PC-3 (cell line): ENCODE data around the gene ETFB. TPM values are rescaled to one million over a fixed set of nuclear protein-coding genes. Genes with fewer than 3 reads are reported as not detected.
A peak's percentile ranks its signal among the peaks of the same experiment; 100 is the strongest.

ENCODE experiments used
- ATAC-seq: fragments of 200-7000 bp; cut with Tn5 transposase; 2 replicates; pipeline ENCODE4 v1.9.1; 2020; ENCODE audit warnings: mild to moderate bottlenecking, moderate library complexity
- BruUV-seq: library from RNA; stranded (reverse); fragments of 400-500 nt; replicated peaks from 2 replicates; lab custom pipeline; 2021; lab: Mats Ljungman, UMichigan
- CTCF ChIA-PET: fragments of 300-600 bp; sonication (Branson Sonifier 250); formaldehyde crosslinking; loops from one replicate; lab custom pipeline; 2022; ENCODE audit warnings: antibody characterized with exemption; lab: Charles Lee
- POLR2A ChIA-PET: fragments of 300-600 bp; sonication (Branson Sonifier 250); formaldehyde crosslinking; loops from one replicate; lab custom pipeline; 2022; ENCODE audit warnings: antibody characterized with exemption; ENCODE audit not compliant: unreplicated experiment; lab: Charles Lee
- DNase-seq: peaks from one replicate; pipeline ENCODE4 v3.0.0-alpha.2; 2015
- H2AFZ ChIP-seq: fragments of 300-600 bp; sonication (generic); 2 replicates; pipeline ENCODE4 v1.6.0; 2016; ENCODE audit warnings: antibody characterized with exemption, low read length
- H3F3A ChIP-seq: fragments of 300-600 bp; sonication (generic); one replicate; pipeline ENCODE4 v1.6.0; 2017; ENCODE audit warnings: antibody characterized with exemption, low read length, control low read depth, mild to moderate bottlenecking; ENCODE audit not compliant: unreplicated experiment
- H3K27ac ChIP-seq: fragments of 300-600 bp; sonication (generic); 2 replicates; pipeline ENCODE4 v1.5.1; 2016; ENCODE audit warnings: mild to moderate bottlenecking, low read length
- H3K27me3 ChIP-seq: fragments of 300-600 bp; sonication (generic); 2 replicates; pipeline ENCODE4 v1.6.1; 2016; ENCODE audit warnings: low read length, mixed read lengths
- H3K36me3 ChIP-seq: fragments of 300-600 bp; sonication (generic); 2 replicates; pipeline ENCODE4 v1.6.1; 2016; ENCODE audit warnings: low read depth, mixed run types, low read length, mixed read lengths
- H3K4me1 ChIP-seq: fragments of 300-600 bp; sonication (generic); 2 replicates; pipeline ENCODE4 v1.5.1; 2016; ENCODE audit warnings: low read length; ENCODE audit not compliant: insufficient read depth
- H3K4me2 ChIP-seq: fragments of 300-600 bp; sonication (generic); 2 replicates; pipeline ENCODE4 v1.6.0; 2016; ENCODE audit warnings: low read length
- H3K4me3 ChIP-seq: fragments of 300-600 bp; sonication (generic); 2 replicates; pipeline ENCODE4 v1.5.1; 2016; ENCODE audit warnings: mild to moderate bottlenecking, low read length, mixed read lengths
- H3K79me2 ChIP-seq: fragments of 300-600 bp; sonication (generic); 2 replicates; pipeline ENCODE4 v1.6.1; 2017; ENCODE audit warnings: low read length, mixed read lengths
- H3K9ac ChIP-seq: fragments of 300-600 bp; sonication (generic); 2 replicates; pipeline ENCODE4 v1.6.0; 2016; ENCODE audit warnings: mild to moderate bottlenecking, low read length
- H3K9me2 ChIP-seq: fragments of 300-600 bp; sonication (generic); replicated peaks from 2 replicates; pipeline ENCODE4 v1.6.1; 2016; ENCODE audit warnings: mixed run types, low read length, mixed read lengths
- H3K9me3 ChIP-seq: fragments of 300-600 bp; sonication (generic); 2 replicates; pipeline ENCODE4 v1.6.1; 2016; ENCODE audit warnings: low read length, mixed read lengths
- H4K20me1 ChIP-seq: fragments of 300-600 bp; sonication (generic); 2 replicates; pipeline ENCODE4 v1.6.1; 2016; ENCODE audit warnings: low read length, mixed read lengths
- EZH2 ChIP-seq: fragments of 300-600 bp; sonication (generic); IDR thresholded peaks from one replicate; pipeline ENCODE4 v1.6.1; 2017; ENCODE audit warnings: antibody characterized with exemption, mild to moderate bottlenecking, low read length; ENCODE audit not compliant: unreplicated experiment
- EZH2phosphoT487 ChIP-seq: fragments of 300-600 bp; sonication (generic); IDR thresholded peaks from 2 replicates; pipeline ENCODE4 v1.6.1; 2018; ENCODE audit warnings: mild to moderate bottlenecking, antibody characterized with exemption, low read length, borderline replicate concordance
- intact Hi-C: fragments of 100-400 bp; cut with micrococcal nuclease; formaldehyde crosslinking; loops from 2 replicates; pipeline ENCODE4 v1.9.0; 2023
- total RNA-seq: library from RNA; depleted of rRNA; stranded (reverse); fragments of >200 nt; gene quantifications from 2 replicates; pipeline ENCODE4 v1.2.3, GENCODE V29; 2014
- TF ChIP-seq, protein P1 (sequence below): fragments of 300-600 bp; sonication (generic); conservative IDR thresholded peaks from 2 replicates; pipeline ENCODE4 v1.5.1; 2017; ENCODE audit warnings: antibody characterized with exemption, low read depth, mild to moderate bottlenecking, low read length

ETFB gene
- total RNA-seq, 1 experiment from 2014 or later: 249 TPM

DNA sequence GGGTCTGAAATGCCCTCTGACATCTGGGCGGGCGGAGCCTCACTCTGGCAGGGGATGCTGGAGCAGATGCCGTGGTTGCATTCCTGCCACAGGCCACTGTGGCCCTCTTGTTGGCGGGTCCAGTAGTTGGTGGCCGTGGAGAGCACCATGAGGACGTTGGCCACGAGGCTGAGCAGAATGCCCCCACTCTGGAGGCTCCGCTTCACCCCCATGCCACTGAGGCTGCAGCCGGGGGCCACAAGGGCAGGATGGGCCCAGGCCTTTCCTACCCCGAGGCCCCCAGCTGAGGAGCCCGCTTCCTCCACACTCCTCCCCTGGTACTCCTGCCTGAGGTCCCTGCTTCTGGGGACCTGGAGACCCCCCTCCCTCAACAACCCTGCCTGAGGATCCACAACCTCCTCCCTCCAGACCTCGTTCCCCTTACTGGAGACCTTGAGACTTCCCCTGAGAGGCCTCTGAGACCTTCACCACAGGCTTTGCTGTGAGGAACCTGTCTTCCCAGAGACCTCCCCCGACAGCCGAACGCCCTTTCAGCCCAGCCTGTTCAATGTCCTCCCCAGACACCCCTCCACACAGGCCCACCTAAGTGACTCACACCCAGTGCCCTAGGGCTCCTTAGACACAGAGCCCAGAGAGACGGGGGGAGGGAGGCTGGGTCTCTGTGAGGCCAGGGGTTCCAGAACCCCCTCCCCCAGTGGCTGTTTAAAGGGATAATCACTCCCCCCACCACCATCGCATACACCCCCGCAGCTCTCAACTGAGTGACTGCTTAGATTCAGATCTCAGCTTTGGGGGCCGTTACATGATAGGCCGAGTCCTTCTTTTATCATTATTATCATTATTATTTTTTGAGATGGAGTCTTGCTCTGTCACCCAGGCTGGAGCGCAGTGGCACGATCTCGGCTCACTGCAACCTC is 2.4 kb upstream of the ETFB start, which contains the start of gene CLDND2:
TSS of gene CLDND2 (minus strand) at position 638 of the 917 bp plus-strand sequence. CDS start at position 212, 426 bp downstream.
- POLR2A ChIA-PET: interaction anchor here (0.6 to 1.5 kb wide), 2 partner anchors 29 to 194 kb away, joined by 3 to 26 read pairs; no protein-coding TSS in a partner anchor
- CTCF ChIA-PET: no interaction called here
- Histone ChIP-seq H3K4me3 (peak within 1 kb of the TSS; percentile 87), H3K27me3 (no peaks in the 10 kb centered on the region), H3K4me2 (peak within 1 kb of the TSS; percentile 95), H3K36me3 (no peaks in the 10 kb centered on the region), H3K9ac (peak within 1 kb of the TSS; percentile 77), H3K9me3 (no peaks in the 10 kb centered on the region), H3K27ac (peak within 1 kb of the TSS; percentile 18), H3K4me1 (peaks cover 29% of the 10 kb centered on the region), H4K20me1 (no peaks in the 10 kb centered on the region), H3K9me2 (no peaks in the 10 kb centered on the region), H3K79me2 (peaks cover 21% of the 10 kb centered on the region), H3F3A (peaks cover 4% of the 10 kb centered on the region), H2AFZ (peak within 1 kb of the TSS; percentile 95)
- intact Hi-C loops: no loop called here
- no TSS peak for BruUV-seq
- ATAC-seq: no peak
- no peak for DNase-seq
- no peak for TF ChIP-seq EZH2
- no peak for TF ChIP-seq EZH2phosphoT487
- TF ChIP-seq, protein P1, sequence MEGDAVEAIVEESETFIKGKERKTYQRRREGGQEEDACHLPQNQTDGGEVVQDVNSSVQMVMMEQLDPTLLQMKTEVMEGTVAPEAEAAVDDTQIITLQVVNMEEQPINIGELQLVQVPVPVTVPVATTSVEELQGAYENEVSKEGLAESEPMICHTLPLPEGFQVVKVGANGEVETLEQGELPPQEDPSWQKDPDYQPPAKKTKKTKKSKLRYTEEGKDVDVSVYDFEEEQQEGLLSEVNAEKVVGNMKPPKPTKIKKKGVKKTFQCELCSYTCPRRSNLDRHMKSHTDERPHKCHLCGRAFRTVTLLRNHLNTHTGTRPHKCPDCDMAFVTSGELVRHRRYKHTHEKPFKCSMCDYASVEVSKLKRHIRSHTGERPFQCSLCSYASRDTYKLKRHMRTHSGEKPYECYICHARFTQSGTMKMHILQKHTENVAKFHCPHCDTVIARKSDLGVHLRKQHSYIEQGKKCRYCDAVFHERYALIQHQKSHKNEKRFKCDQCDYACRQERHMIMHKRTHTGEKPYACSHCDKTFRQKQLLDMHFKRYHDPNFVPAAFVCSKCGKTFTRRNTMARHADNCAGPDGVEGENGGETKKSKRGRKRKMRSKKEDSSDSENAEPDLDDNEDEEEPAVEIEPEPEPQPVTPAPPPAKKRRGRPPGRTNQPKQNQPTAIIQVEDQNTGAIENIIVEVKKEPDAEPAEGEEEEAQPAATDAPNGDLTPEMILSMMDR: no peak

DNA sequence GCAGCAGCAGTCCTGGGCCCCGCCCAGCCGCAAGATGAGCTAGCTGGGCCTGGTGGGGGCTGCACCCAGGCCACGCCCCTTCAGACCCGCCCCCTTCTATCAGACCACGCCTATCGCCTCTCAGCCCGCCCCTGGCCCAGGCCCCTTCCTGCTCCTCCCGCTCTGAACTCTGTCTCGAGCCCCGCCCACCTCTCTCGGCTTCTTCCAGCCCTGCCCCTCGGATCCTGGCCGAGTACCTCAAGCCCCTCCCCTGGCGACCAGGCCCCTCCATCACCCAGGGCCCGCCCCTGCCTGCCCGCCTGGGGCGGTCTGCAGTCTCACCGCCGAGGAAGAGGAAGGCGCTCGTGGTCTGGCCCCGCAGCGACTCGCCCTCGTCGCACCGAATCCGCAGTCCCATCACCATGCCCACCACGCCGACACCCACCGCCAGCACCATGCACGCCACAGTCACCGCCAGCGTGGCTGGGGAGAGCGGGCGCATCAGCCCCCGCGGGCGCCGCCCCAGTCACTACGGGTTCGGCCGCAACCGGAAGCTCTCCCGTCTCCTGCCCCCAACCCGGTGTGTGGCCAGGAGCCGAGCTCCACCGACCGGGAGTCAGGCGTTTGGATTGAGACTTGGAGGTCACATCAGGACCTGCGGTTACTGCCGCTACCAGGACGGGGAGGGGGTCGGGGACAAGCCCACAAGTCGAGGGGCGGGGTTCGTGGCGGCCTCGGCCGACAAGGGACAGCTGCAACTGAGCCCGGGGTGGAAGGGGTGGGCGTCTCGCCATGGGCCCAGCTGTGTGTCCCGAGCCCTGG is 1.6 kb upstream of the ETFB start:
- H3K4me3 ChIP-seq: peak overlapping the region; percentile 87
- ChIA-PET CTCF (interaction anchor here (1.1 kb wide), 1 partner anchor 28 kb away, joined by 10 read pairs; no protein-coding TSS in a partner anchor), POLR2A (interaction anchor here (0.5 to 1.5 kb wide), 8 partner anchors 9 to 321 kb away, joined by 3 to 26 read pairs (median 8); partner anchors contain the start of gene VSIG10L)
- DNase-seq: peak; percentile 99
- peaks cover 37% of the 10 kb centered on the region for H3K4me1 ChIP-seq
- intact Hi-C loops: loop anchor here (1.0 kb wide), 2 partner anchors 27 to 28 kb away; no protein-coding TSS in a partner anchor
- H3K9me2 ChIP-seq: no peaks in the 10 kb centered on the region
- no peaks in the 10 kb centered on the region for H4K20me1 ChIP-seq
- H3K27me3 ChIP-seq: no peaks in the 10 kb centered on the region
- peak; percentile 66 for ATAC-seq
- peak overlapping the region; percentile 87 for H3K27ac ChIP-seq
- peak overlapping the region; percentile 95 for H3K4me2 ChIP-seq
- H3K9me3 ChIP-seq: no peaks in the 10 kb centered on the region
- H3F3A ChIP-seq: peaks cover 4% of the 10 kb centered on the region
- H3K36me3 ChIP-seq: no peaks in the 10 kb centered on the region
- H2AFZ ChIP-seq: peak overlapping the region; percentile 95
- TF ChIP-seq EZH2phosphoT487 (no peak), EZH2 (no peak)
- TF ChIP-seq, protein P1: no peak
- H3K79me2 ChIP-seq: peaks cover 30% of the 10 kb centered on the region
- H3K9ac ChIP-seq: peak overlapping the region; percentile 88
- BruUV-seq: no TSS peak
